HG02840 (cell line): Measurements from ENCODE around the gene METTL4.

Experiments
- ATAC-seq: cut with Tn5 transposase; IDR thresholded peaks from one replicate; pipeline ENCODE4 v1.9.1; 2021; ENCODE audit warnings: mild to moderate bottlenecking, moderate library complexity, moderate number of reproducible peaks; ENCODE audit not compliant: unreplicated experiment, low FRiP score

Gene METTL4

GRCh38 chr18:2571200-2572170 is at the start of gene METTL4, which contains the start of gene NDC80:
METTL4 (minus strand) TSS chr18:2571505; CDS start chr18:2567216, 4,289 bp downstream.
NDC80 (plus strand) TSS chr18:2571557; CDS start chr18:2572986, 1,429 bp downstream.
- ATAC-seq = peak; percentile 80

GRCh38 chr18:2618009-2618408 is 46.7 kb upstream of the METTL4 start:
- ATAC-seq = no peak

GRCh38 chr18:2617401-2617998 is 46.2 kb upstream of the METTL4 start:
- ATAC-seq = no peak

GRCh38 chr18:2612996-2613395 is 41.7 kb upstream of the METTL4 start:
- no peak for ATAC-seq

GRCh38 chr18:2610549-2610948 is 39.2 kb upstream of the METTL4 start:
- no peak for ATAC-seq

- no peak for ATAC-seq
These were observed 38.3 kb upstream of the METTL4 start for GRCh38 chr18:2609604-2610003.

GRCh38 chr18:2606335-2606734 is 35.0 kb upstream of the METTL4 start:
- no peak for ATAC-seq

GRCh38 chr18:2602844-2603243 is 31.5 kb upstream of the METTL4 start:
- no peak for ATAC-seq

GRCh38 chr18:2597639-2598038 is 26.3 kb upstream of the METTL4 start:
- no peak for ATAC-seq

GRCh38 chr18:2590303-2590702 is 19.0 kb upstream of the METTL4 start:
- ATAC-seq = no peak

GRCh38 chr18:2589345-2590068 is 18.2 kb upstream of the METTL4 start:
- ATAC-seq = no peak

GRCh38 chr18:2588666-2589344 is 17.5 kb upstream of the METTL4 start:
- ATAC-seq = no peak

GRCh38 chr18:2587788-2588187 is 16.5 kb upstream of the METTL4 start:
- no peak for ATAC-seq

GRCh38 chr18:2573408-2573807 is 2.1 kb upstream of the METTL4 start:
- ATAC-seq = no peak

- ATAC-seq = no peak
These were observed 1.6 kb upstream of the METTL4 start for GRCh38 chr18:2572892-2573291.

GRCh38 chr18:2572171-2572569 is 865 bp upstream of the METTL4 start:
- ATAC-seq = no peak

GRCh38 chr18:2570772-2571199 is 519 bp downstream of the METTL4 start:
- peak; percentile 35 for ATAC-seq

GRCh38 chr18:2569338-2570207 is 1.7 kb downstream of the METTL4 start:
- no peak for ATAC-seq

- ATAC-seq = no peak
These were observed 2.7 kb downstream of the METTL4 start for GRCh38 chr18:2568605-2569004.
